ENCODE results near the gene BYSL.

The BYSL gene

DNA sequence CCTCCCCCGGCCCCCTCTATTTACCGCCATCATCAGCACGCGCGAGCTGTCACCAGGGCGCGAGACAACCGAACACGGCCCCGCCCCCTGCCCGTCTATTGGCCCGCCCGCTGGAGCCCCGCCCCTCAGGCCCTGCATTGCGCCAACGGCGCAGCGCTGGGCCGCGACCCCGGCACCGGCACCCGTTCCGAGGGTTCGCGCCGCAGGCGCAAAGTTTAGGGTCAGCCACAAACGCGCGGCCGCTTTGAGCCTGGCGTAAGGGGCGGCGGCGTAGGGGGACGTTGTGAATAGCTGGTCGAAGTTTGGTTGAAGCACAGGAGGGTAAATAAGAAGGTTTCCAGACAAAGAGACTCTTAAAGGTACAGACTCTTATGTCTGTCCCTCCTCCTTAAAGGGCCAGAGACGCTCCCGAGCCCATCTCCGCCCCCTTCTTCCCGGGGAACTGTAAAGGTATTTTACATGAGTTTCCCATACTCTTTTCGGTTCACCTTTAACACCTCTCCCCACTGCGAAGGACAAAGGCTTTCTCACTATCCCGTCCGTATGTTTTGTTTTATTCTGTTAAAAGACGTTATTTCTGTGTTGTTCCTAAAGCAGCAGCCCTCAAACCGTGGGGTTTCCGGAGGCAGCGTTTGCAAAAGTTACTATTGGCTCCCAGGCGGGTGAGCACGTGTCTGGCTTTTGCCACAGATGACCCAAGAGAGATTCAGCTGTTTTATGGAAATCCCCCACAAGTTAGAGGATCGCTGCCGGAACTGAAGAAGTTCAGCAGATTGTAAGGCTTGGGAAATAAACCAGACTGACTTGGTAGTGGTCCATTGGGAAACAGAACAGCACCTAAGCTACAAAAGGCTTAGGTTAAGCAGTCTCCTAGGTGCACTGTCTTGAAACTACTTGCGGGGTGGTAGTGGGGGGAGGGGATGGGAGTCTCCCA is 25.7 kb upstream of the BYSL start, which contains the start of gene USP49:
Gene USP49 (minus strand): TSS at position 76 of the 934 bp plus-strand sequence. CDS start 88,392 bp downstream, outside the sequence.
- TF ChIP-seq GATA3 (IDR thresholded peaks at IDR 0.05; ENCODE audit: low read depth, low read length): no peak
- TF ChIP-seq GATA2 (IDR thresholded peaks at IDR 0.05; ENCODE audit: low read depth, low read length): no peak

- TF ChIP-seq GATA3 (IDR thresholded peaks at IDR 0.05; ENCODE audit: low read depth, low read length) (no peak), GATA2 (IDR thresholded peaks at IDR 0.05; ENCODE audit: low read depth, low read length) (no peak)
These were observed 25.0 kb upstream of the BYSL start for GRCh38 chr6:41896281-41896680.

- TF ChIP-seq GATA2 (IDR thresholded peaks at IDR 0.05; ENCODE audit: low read depth, low read length) (no peak), GATA3 (IDR thresholded peaks at IDR 0.05; ENCODE audit: low read depth, low read length) (no peak)
These were observed 20.4 kb upstream of the BYSL start for GRCh38 chr6:41900861-41901260.

DNA sequence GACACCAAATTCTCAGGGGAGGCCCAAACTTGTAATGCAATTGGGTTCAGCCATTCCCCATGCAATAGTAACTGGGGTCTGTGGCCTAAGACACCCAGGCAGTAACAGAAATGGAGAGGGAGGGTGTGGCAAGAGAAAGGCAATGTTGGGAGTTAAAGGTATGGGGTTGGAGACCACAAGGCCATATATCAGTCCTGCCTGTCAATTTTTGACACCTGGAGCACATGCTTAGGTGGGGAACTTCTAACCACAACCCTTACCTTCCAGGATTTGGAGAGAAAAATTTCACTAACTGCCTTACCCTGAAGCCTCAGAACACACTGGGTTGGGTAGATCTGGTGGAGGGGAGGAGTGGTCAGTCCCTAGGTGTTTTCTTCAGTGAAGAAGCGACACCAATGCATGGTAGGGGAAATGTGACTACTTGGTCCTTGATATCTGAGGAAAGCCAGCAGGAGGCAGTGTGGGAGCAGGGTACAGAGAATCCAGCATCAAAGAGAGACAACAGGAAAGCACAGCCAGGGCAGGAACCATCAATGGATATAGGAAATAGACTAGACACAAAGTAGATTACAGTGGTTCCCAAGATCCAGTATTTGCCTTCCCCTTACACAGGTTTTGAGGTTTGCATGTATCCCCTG is 19.3 kb upstream of the BYSL start:
- TF ChIP-seq GATA2 (IDR thresholded peaks at IDR 0.05; ENCODE audit: low read depth, low read length): no peak
- no peak for TF ChIP-seq GATA3 (IDR thresholded peaks at IDR 0.05; ENCODE audit: low read depth, low read length)

DNA sequence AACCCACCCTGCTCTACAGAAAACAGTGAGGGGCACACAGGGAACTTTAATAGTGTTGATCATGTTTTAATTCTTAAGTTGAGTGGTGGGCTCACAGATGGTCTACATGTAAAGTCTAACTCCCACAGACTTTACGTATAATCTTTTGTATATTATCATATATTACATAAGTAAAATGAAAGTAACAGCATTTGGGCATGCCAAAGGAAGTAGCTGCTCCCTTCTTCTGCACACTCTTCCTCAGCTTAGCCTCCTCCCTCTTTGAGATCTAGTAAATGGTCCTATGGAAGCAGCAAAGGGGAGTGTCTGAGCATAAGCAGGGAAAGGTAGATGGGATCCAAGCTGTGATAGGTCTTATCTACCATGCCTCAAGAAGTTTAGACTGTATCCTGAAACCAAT is 11.6 kb upstream of the BYSL start:
- TF ChIP-seq GATA2 (IDR thresholded peaks at IDR 0.05; ENCODE audit: low read depth, low read length) (no peak), GATA3 (IDR thresholded peaks at IDR 0.05; ENCODE audit: low read depth, low read length) (no peak)

DNA sequence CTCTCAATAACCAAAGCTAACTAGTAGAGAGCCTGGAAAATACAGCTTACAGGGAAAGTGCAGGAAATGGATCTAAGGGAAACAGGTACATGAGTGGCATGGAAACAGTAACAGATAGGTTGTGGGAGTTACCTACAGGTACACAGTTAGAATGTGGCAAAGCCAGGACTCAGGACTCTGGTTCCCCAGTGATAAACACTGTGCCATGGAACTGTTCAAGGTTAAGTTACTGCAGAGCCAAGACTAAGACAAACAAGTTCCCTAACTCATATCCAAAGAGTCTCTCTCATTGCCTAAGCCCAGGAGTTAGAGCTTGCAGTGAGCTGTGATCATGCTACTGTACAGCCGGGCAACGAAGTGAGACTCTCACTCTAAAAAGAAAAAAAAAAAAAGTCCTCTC is 7.0 kb upstream of the BYSL start:
- no peak for TF ChIP-seq GATA2 (IDR thresholded peaks at IDR 0.05; ENCODE audit: low read depth, low read length)
- TF ChIP-seq GATA3 (IDR thresholded peaks at IDR 0.05; ENCODE audit: low read depth, low read length): no peak

- TF ChIP-seq GATA3 (IDR thresholded peaks at IDR 0.05; ENCODE audit: low read depth, low read length) (no peak), GATA2 (IDR thresholded peaks at IDR 0.05; ENCODE audit: low read depth, low read length) (no peak)
These were observed 6.3 kb upstream of the BYSL start for GRCh38 chr6:41914869-41915530.

DNA sequence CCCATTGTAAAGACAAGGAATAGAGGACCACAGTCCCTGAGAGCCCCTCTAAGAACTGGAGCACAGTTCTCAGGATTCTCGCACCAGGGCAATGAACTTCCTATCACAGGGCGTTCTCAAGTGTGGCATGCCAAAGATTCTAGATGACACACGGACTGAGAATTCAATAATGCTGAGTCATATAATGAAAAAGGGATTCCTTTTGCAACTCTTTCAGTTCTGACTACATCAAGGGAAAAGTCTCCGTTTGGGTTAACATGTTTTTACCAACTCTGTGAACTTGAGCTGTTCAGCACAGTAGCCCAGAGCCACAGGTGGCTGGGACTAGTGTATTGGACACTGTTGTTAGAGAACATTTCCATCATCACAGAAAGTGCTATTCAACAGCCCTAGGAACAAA is 3.8 kb upstream of the BYSL start:
- TF ChIP-seq GATA2 (IDR thresholded peaks at IDR 0.05; ENCODE audit: low read depth, low read length) (no peak), GATA3 (IDR thresholded peaks at IDR 0.05; ENCODE audit: low read depth, low read length) (no peak)

GRCh38 chr6:41921712-41921998 is 356 bp downstream of the BYSL start:
- no peak for TF ChIP-seq GATA3 (IDR thresholded peaks at IDR 0.05; ENCODE audit: low read depth, low read length)
- TF ChIP-seq GATA2 (IDR thresholded peaks at IDR 0.05; ENCODE audit: low read depth, low read length): no peak

DNA sequence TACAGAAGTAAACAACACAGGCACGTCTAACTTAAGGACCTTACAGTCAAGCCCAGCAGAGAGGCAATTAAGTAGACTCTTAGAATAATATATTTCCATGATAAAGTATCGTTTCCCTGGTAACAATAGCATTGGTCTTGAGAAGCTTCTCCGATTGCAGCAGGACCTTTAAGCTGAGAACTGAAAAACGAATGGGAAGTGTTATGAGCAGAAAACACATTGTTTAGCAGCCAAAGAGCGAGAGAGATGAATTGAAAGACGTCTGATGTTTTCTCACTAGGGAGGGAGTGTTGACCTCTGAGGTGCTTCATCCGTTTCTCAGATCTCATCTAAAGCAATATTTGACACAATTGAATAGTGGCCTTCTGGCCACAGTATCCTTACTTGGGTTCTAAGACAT is 855 bp downstream of the BYSL start:
- no peak for TF ChIP-seq GATA3 (IDR thresholded peaks at IDR 0.05; ENCODE audit: low read depth, low read length)
- no peak for TF ChIP-seq GATA2 (IDR thresholded peaks at IDR 0.05; ENCODE audit: low read depth, low read length)

- TF ChIP-seq GATA2 (IDR thresholded peaks at IDR 0.05; ENCODE audit: low read depth, low read length) (no peak), GATA3 (IDR thresholded peaks at IDR 0.05; ENCODE audit: low read depth, low read length) (no peak)
These were observed 6.0 kb downstream of the BYSL start for GRCh38 chr6:41927253-41927652.

GRCh38 chr6:41929924-41930323 is 8.6 kb downstream of the BYSL start:
- TF ChIP-seq GATA2 (IDR thresholded peaks at IDR 0.05; ENCODE audit: low read depth, low read length) (no peak), GATA3 (IDR thresholded peaks at IDR 0.05; ENCODE audit: low read depth, low read length) (no peak)

DNA sequence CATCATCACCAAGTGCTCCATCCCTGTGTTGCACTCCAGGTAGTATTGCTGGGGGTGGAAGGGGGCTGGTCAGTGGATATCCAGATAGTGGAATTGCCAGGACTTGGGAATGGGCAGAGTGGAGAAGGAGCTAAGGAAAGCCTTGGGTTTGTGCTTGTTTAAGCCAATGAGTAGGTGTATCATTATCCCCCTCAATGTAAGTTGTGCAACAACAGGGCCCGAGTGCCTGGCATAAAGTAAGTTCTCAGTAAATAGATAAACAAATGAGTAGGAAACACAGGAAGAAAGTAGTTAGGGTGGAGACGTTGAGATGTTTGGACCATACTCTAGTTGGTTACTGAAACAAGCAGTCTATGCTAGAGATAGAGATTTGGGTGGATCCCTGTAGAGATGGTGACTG is 10.5 kb downstream of the BYSL start:
- TF ChIP-seq GATA3 (IDR thresholded peaks at IDR 0.05; ENCODE audit: low read depth, low read length): no peak
- no peak for TF ChIP-seq GATA2 (IDR thresholded peaks at IDR 0.05; ENCODE audit: low read depth, low read length)

DNA sequence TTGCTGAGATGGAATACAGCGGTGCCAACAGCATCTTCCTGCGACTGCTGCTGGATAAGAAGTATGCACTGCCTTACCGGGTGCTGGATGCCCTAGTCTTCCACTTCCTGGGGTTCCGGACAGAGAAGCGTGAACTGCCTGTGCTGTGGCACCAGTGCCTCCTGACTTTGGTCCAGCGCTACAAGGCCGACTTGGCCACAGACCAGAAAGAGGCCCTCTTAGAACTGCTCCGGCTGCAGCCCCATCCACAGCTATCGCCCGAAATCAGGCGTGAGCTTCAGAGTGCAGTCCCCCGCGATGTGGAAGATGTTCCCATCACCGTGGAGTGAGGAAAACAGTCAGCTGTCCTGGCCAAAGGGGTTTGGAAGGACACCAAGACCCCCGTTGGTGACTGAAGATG is 11.1 kb downstream of the BYSL start:
- no peak for TF ChIP-seq GATA2 (IDR thresholded peaks at IDR 0.05; ENCODE audit: low read depth, low read length)
- no peak for TF ChIP-seq GATA3 (IDR thresholded peaks at IDR 0.05; ENCODE audit: low read depth, low read length)
